Liver (tissue), 9 donors: ENCODE results near the gene ZNF561. TPM values are rescaled to one million over a fixed set of nuclear protein-coding genes. Genes with fewer than 3 reads are reported as not detected.

ENCODE experiments used
- DNase-seq: peaks from one replicate; pipeline ENCODE4 v3.0.0-alpha.2; 2017; ENCODE audit warnings: low spot score
- H3K27ac ChIP-seq, 2 donors: one replicate each; pipeline ENCODE4 v1.7.0; 2013; ENCODE audit warnings: inconsistent platforms in 2 of 2, low read length in 2 of 2, control low read depth in 1 of 2, low read depth in 1 of 2, mild to moderate bottlenecking in 1 of 2
- H3K27me3 ChIP-seq, 4 donors: one replicate each; pipeline versions ENCODE4 v1.6.1 to v1.7.0; 2013; ENCODE audit warnings: low read length in 3 of 4, inconsistent platforms in 1 of 4, mild to moderate bottlenecking in 1 of 4, moderate library complexity in 1 of 4; ENCODE audit not compliant: control insufficient read depth in 4 of 4, insufficient read depth in 4 of 4
- H3K36me3 ChIP-seq, 4 donors: one replicate each; pipeline versions ENCODE4 v1.6.1 to v1.7.0; 2013; ENCODE audit warnings: low read length in 3 of 4, mild to moderate bottlenecking in 3 of 4, low read depth in 1 of 4, moderate library complexity in 1 of 4; ENCODE audit not compliant: control insufficient read depth in 4 of 4, insufficient read depth in 3 of 4
- H3K4me1 ChIP-seq, 4 donors: one replicate each; pipeline versions ENCODE4 v1.6.1 to v1.7.0; 2013; ENCODE audit warnings: low read length in 3 of 4, mild to moderate bottlenecking in 3 of 4, moderate library complexity in 1 of 4; ENCODE audit not compliant: control insufficient read depth in 4 of 4, insufficient read depth in 4 of 4
- H3K4me3 ChIP-seq, 3 donors: one replicate each; pipeline versions ENCODE4 v1.6.1 to v1.7.0; 2013; ENCODE audit warnings: low read length in 3 of 3, control low read depth in 1 of 3, low read depth in 1 of 3, mild to moderate bottlenecking in 1 of 3
- H3K9ac ChIP-seq, 2 donors: one replicate each; pipeline ENCODE4 v1.7.0; 2013; ENCODE audit warnings: low read length in 2 of 2, mild to moderate bottlenecking in 2 of 2, moderate library complexity in 2 of 2, control low read depth in 1 of 2, low read depth in 1 of 2
- H3K9me3 ChIP-seq, 4 donors: one replicate each; pipeline versions ENCODE4 v1.6.1 to v1.7.0; 2013; ENCODE audit warnings: low read length in 3 of 4; ENCODE audit not compliant: control insufficient read depth in 4 of 4
- EGR1 ChIP-seq, 2 donors: IDR thresholded peaks; 2 replicates each; pipeline ENCODE4 v1.6.1; 2016 to 2018; ENCODE audit warnings: antibody characterized with exemption in 2 of 2, low read depth in 2 of 2
- FOXA1 ChIP-seq: IDR thresholded peaks from 2 replicates; pipeline ENCODE4 v1.6.1; 2016; ENCODE audit warnings: antibody characterized with exemption
- FOXA2 ChIP-seq: IDR thresholded peaks from 2 replicates; pipeline ENCODE4 v1.6.1; 2016; ENCODE audit warnings: antibody characterized with exemption
- HNF4A ChIP-seq, 2 donors: conservative IDR thresholded peaks; 2 replicates each; pipeline ENCODE4 v1.6.1; 2016; ENCODE audit warnings: antibody characterized with exemption in 2 of 2, mild to moderate bottlenecking in 2 of 2
- HNF4G ChIP-seq: IDR thresholded peaks from 2 replicates; pipeline ENCODE4 v1.6.1; 2016; ENCODE audit warnings: antibody characterized with exemption
- JUND ChIP-seq, 2 donors: IDR thresholded peaks; 2 replicates each; pipeline ENCODE4 v1.6.1; 2016; ENCODE audit warnings: antibody characterized with exemption in 2 of 2
- NR2F2 ChIP-seq: IDR thresholded peaks from 2 replicates; pipeline ENCODE4 v1.6.1; 2016; ENCODE audit warnings: antibody characterized with exemption
- RXRA ChIP-seq, 2 donors: IDR thresholded peaks; 2 replicates each; pipeline ENCODE4 v1.6.1; 2017 to 2018; ENCODE audit warnings: antibody characterized with exemption in 2 of 2, mild to moderate bottlenecking in 1 of 2
- SP1 ChIP-seq: IDR thresholded peaks from 2 replicates; pipeline ENCODE4 v1.6.1; 2018; ENCODE audit warnings: antibody characterized with exemption, mild to moderate bottlenecking
- TAF1 ChIP-seq: conservative IDR thresholded peaks from 2 replicates; pipeline ENCODE4 v1.6.1; 2016; ENCODE audit warnings: antibody characterized with exemption, mild to moderate bottlenecking
- YY1 ChIP-seq: IDR thresholded peaks from 2 replicates; pipeline ENCODE4 v1.6.1; 2016; ENCODE audit warnings: antibody characterized with exemption, mild to moderate bottlenecking
- WGBS: extraction: QIAGEN DNeasy Blood & Tissue Kit; methylation state at CpG from one replicate; pipeline ENCODE4 v1.1.7; 2013; 5-methylcytosine and 5-hydroxymethylcytosine counted together
- polyA plus RNA-seq, 2 donors: library from polyadenylated mRNA; stranded (reverse) in 1 of 2; unstranded in 1 of 2; fragments of 200-250 nt in 1 of 2; fragments of >200 nt in 1 of 2; fragmentation: Nextera tagmentation in 1 of 2; extraction: Ambion mirVana in 1 of 2; gene quantifications; one replicate each; pipeline versions ENCODE4 v1.2.1 to v1.2.3, GENCODE V29; 2013 to 2015
- total RNA-seq, 2 donors: library from RNA; depleted of rRNA; stranded (reverse); fragments of >200 nt; gene quantifications; one replicate each; pipeline ENCODE4 v1.2.3, GENCODE V29; 2014
- TF ChIP-seq, protein P1 (sequence below): IDR thresholded peaks from 2 replicates; pipeline ENCODE4 v1.6.1; 2016; ENCODE audit warnings: antibody characterized with exemption
- TF ChIP-seq, protein P2 (sequence below): IDR thresholded peaks from 2 replicates; pipeline ENCODE4 v1.6.1; 2016; ENCODE audit warnings: antibody characterized with exemption
- TF ChIP-seq, protein P3 (sequence below): IDR thresholded peaks from 2 replicates; pipeline ENCODE4 v1.6.1; 2016; ENCODE audit warnings: antibody characterized with exemption
- TF ChIP-seq, protein P4 (sequence below): IDR thresholded peaks from 2 replicates; pipeline ENCODE4 v1.6.1; 2016; ENCODE audit warnings: antibody characterized with exemption, mild to moderate bottlenecking
- TF ChIP-seq, protein P5 (sequence below): fragments of 150-350 bp; IDR thresholded peaks from 2 replicates; pipeline ENCODE4 v1.5.1; 2017; ENCODE audit warnings: improper control_type of control experiment, low read depth, low read length; ENCODE audit not compliant: missing input control
- donor health status: healthy.
- donor health status: healthy.
- donor health status: healthy.
- donor health status: healthy.
- donor health status: healthy.

Gene ZNF561
- total and polyA plus RNA-seq, 4 donors, result 8.5 to 26.8 (median 12.9) TPM

DNA sequence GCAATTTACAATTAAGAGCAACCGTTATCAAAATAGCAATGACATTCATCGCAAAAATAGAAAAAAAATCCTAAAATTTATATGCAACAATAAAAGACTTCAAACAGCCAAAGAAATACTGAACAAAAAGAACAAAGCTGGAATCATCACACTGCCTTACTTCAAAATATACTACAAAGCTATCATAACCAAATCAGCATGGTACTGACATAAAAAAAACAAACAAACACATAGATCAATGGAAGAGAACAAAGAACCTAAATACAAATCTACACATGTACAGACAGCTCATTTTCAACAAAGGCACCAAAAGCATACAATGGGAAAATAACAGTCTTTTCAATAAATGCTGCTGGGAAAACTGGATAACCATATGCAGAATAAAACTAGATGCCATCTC lies 47.5 kb upstream of the ZNF561 start:
- Histone ChIP-seq H3K9me3 (peaks cover 5 to 15% (median 10%) of the 10 kb centered on the region in 4 donors), H3K4me1 (no peaks in the 10 kb centered on the region), H3K27me3 (no peaks in the 10 kb centered on the region), H3K36me3 (peaks cover 4 to 23% (median 14%) of the 10 kb centered on the region in 4 donors), H3K4me3 (no peak overlapping the region), H3K9ac (no peak overlapping the region), H3K27ac (no peak overlapping the region)
- DNase-seq, result no peak
- WGBS, result over 99% methylated on average over 2 of the region's 2 CpGs
- TF ChIP-seq RXRA (IDR thresholded peaks at IDR 0.05), result no peak

DNA sequence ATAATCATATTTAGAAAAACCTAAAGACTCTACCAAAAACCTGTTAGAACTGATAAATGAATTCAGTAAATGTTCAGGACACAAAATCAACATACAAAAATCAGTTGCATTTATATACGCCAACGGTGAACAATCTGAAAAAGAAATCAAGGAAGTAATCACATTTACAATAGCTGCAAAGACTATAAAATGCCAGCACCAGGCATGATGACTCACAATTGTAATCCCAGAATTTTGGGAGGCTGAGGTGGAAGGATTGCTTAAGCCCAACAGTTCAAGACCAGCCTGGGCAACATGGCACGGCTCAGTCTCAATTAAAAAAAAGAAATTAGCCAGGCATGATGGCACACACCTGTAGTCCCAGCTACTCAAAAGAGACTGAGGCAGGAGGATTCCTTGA lies 46.9 kb upstream of the ZNF561 start:
- WGBS, result 92% methylated on average over 3 of the region's 3 CpGs
- H3K36me3 ChIP-seq, result peaks cover 4 to 23% (median 14%) of the 10 kb centered on the region in 4 donors
- no peak for DNase-seq

DNA sequence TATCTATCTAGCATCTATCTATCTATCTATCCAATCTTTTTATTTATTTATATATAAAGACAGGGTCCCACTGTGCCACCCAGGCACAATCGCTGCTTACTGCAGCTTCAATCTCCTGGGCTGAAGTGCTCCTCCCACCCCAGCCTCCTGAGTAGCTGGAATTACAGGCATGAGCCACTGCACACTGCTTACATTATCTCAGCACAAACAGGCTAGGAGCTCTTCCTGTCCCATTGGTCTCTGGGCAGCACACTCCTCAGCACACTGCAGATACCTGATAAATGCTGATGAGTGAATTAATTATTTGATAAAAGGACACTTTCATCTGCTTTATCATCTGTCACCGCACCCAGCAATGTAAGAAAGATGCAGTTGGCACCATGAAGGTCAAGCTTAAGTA lies 37.7 kb upstream of the ZNF561 start:
- DNase-seq, result no peak
- Histone ChIP-seq H3K27me3 (no peaks in the 10 kb centered on the region), H3K4me3 (no peak overlapping the region), H3K9ac (no peak overlapping the region), H3K9me3 (peaks cover 0 to 11% (median 6%) of the 10 kb centered on the region in 4 donors), H3K4me1 (no peaks in the 10 kb centered on the region), H3K36me3 (peaks cover 22 to 43% (median 29%) of the 10 kb centered on the region in 4 donors), H3K27ac (no peak overlapping the region)
- WGBS, result 95% methylated on average over 2 of the region's 2 CpGs
- TF ChIP-seq, protein P1, sequence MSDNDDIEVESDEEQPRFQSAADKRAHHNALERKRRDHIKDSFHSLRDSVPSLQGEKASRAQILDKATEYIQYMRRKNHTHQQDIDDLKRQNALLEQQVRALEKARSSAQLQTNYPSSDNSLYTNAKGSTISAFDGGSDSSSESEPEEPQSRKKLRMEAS, result no peak
- TF ChIP-seq YY1 (no peak), RXRA (IDR thresholded peaks at IDR 0.05) (no peak), FOXA1 (no peak), NR2F2 (no peak), EGR1 (IDR thresholded peaks at IDR 0.05; ENCODE audit: low read depth in 2 of 2) (no peak), HNF4A (conservative IDR thresholded peaks at IDR 0.05) (no peak), JUND (IDR thresholded peaks at IDR 0.05) (no peak), HNF4G (no peak), TAF1 (no peak), SP1 (no peak), FOXA2 (no peak)
- TF ChIP-seq, protein P2, sequence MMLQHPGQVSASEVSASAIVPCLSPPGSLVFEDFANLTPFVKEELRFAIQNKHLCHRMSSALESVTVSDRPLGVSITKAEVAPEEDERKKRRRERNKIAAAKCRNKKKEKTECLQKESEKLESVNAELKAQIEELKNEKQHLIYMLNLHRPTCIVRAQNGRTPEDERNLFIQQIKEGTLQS, result no peak
- TF ChIP-seq, protein P3, sequence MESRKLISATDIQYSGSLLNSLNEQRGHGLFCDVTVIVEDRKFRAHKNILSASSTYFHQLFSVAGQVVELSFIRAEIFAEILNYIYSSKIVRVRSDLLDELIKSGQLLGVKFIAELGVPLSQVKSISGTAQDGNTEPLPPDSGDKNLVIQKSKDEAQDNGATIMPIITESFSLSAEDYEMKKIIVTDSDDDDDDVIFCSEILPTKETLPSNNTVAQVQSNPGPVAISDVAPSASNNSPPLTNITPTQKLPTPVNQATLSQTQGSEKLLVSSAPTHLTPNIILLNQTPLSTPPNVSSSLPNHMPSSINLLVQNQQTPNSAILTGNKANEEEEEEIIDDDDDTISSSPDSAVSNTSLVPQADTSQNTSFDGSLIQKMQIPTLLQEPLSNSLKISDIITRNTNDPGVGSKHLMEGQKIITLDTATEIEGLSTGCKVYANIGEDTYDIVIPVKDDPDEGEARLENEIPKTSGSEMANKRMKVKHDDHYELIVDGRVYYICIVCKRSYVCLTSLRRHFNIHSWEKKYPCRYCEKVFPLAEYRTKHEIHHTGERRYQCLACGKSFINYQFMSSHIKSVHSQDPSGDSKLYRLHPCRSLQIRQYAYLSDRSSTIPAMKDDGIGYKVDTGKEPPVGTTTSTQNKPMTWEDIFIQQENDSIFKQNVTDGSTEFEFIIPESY, result no peak
- TF ChIP-seq, protein P4, sequence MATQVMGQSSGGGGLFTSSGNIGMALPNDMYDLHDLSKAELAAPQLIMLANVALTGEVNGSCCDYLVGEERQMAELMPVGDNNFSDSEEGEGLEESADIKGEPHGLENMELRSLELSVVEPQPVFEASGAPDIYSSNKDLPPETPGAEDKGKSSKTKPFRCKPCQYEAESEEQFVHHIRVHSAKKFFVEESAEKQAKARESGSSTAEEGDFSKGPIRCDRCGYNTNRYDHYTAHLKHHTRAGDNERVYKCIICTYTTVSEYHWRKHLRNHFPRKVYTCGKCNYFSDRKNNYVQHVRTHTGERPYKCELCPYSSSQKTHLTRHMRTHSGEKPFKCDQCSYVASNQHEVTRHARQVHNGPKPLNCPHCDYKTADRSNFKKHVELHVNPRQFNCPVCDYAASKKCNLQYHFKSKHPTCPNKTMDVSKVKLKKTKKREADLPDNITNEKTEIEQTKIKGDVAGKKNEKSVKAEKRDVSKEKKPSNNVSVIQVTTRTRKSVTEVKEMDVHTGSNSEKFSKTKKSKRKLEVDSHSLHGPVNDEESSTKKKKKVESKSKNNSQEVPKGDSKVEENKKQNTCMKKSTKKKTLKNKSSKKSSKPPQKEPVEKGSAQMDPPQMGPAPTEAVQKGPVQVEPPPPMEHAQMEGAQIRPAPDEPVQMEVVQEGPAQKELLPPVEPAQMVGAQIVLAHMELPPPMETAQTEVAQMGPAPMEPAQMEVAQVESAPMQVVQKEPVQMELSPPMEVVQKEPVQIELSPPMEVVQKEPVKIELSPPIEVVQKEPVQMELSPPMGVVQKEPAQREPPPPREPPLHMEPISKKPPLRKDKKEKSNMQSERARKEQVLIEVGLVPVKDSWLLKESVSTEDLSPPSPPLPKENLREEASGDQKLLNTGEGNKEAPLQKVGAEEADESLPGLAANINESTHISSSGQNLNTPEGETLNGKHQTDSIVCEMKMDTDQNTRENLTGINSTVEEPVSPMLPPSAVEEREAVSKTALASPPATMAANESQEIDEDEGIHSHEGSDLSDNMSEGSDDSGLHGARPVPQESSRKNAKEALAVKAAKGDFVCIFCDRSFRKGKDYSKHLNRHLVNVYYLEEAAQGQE, result no peak
- TF ChIP-seq, protein P5, sequence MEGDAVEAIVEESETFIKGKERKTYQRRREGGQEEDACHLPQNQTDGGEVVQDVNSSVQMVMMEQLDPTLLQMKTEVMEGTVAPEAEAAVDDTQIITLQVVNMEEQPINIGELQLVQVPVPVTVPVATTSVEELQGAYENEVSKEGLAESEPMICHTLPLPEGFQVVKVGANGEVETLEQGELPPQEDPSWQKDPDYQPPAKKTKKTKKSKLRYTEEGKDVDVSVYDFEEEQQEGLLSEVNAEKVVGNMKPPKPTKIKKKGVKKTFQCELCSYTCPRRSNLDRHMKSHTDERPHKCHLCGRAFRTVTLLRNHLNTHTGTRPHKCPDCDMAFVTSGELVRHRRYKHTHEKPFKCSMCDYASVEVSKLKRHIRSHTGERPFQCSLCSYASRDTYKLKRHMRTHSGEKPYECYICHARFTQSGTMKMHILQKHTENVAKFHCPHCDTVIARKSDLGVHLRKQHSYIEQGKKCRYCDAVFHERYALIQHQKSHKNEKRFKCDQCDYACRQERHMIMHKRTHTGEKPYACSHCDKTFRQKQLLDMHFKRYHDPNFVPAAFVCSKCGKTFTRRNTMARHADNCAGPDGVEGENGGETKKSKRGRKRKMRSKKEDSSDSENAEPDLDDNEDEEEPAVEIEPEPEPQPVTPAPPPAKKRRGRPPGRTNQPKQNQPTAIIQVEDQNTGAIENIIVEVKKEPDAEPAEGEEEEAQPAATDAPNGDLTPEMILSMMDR, result no peak

More for the DNA sequence above, 46.9 kb upstream of the ZNF561 start:
- H3K27me3 ChIP-seq, result no peaks in the 10 kb centered on the region
- TF ChIP-seq YY1, result no peak
- no peak for TF ChIP-seq FOXA2
- TF ChIP-seq SP1, result no peak
- TF ChIP-seq, protein P3, result no peak
- TF ChIP-seq HNF4G, result no peak
- H3K9me3 ChIP-seq, result peaks cover 3 to 11% (median 7%) of the 10 kb centered on the region in 4 donors
- H3K27ac ChIP-seq, result no peak overlapping the region
- no peaks in the 10 kb centered on the region for H3K4me1 ChIP-seq
- H3K4me3 ChIP-seq, result no peak overlapping the region
- no peak overlapping the region for H3K9ac ChIP-seq
